Measurements from ENCODE around the gene TMEM255A.

GRCh38 chrX:120350450-120351138, 39.3 kb upstream of the TMEM255A start:
- TF ChIP-seq CTCF (IDR thresholded peaks at IDR 0.05), result no peak
- no peak for TF ChIP-seq EZH2 (IDR thresholded peaks at IDR 0.05; ENCODE audit: borderline replicate concordance, insufficient read depth, low read depth, low read length, poor library complexity, severe bottlenecking)
